Spinal cord (tissue), 10 donors: Measurements from ENCODE around the gene GNAZ. TPM values are rescaled to one million over a fixed set of nuclear protein-coding genes. Genes with fewer than 3 reads are reported as not detected.
A peak's percentile ranks its signal among the peaks of the same experiment; 100 is the strongest.
"Not testable (repeated sequence)": the region's sequence is repeated elsewhere in the genome, so short reads cannot be mapped to it uniquely, and the experiment has no call there.

Source experiments
- DNase-seq, 6 donors: peaks; one replicate each; pipeline versions ENCODE4 v3.0.0 to v3.0.0-alpha.2; 2013 to 2015; ENCODE audit warnings: low spot score in 6 of 6, low read depth in 4 of 6
- H3K27ac ChIP-seq: one replicate; pipeline ENCODE4 v1.5.1; 2013; ENCODE audit warnings: low read depth, low read length, control low read depth
- H3K27me3 ChIP-seq: one replicate; pipeline ENCODE4 v1.6.1; 2013; ENCODE audit warnings: low read length; ENCODE audit not compliant: control insufficient read depth, insufficient read depth
- H3K36me3 ChIP-seq: one replicate; pipeline ENCODE4 v1.6.1; 2013; ENCODE audit warnings: low read length; ENCODE audit not compliant: control insufficient read depth, insufficient read depth
- H3K4me1 ChIP-seq: one replicate; pipeline ENCODE4 v1.6.1; 2013; ENCODE audit warnings: low read length; ENCODE audit not compliant: control insufficient read depth, insufficient read depth
- H3K4me3 ChIP-seq: one replicate; pipeline ENCODE4 v1.5.1; 2013; ENCODE audit warnings: low read depth, low read length, control low read depth
- H3K9me3 ChIP-seq: one replicate; pipeline ENCODE4 v1.6.1; 2013; ENCODE audit warnings: low read length; ENCODE audit not compliant: control insufficient read depth, insufficient read depth
- WGBS: methylation state at CpG from one replicate; pipeline ENCODE4 v1.1.5; 2013; ENCODE audit warnings: missing lambda C conversion rate; ENCODE audit not compliant: insufficient coverage; 5-methylcytosine and 5-hydroxymethylcytosine counted together
- polyA plus RNA-seq, 2 donors: library from polyadenylated mRNA; unstranded; fragments of 120-200 nt; gene quantifications; one replicate each; pipeline ENCODE4 v1.2.1, GENCODE V29; 2013; ENCODE audit not compliant: insufficient read length in 2 of 2
- total RNA-seq, 2 donors: library from RNA; depleted of rRNA in 1 of 2; stranded (reverse); fragments of 120-200 nt in 1 of 2; fragments of >200 nt in 1 of 2; gene quantifications; one replicate each; pipeline versions ENCODE4 v1.2.3 to v1.2.4, GENCODE V29; 2013 to 2014
- donor health status: healthy.

GNAZ gene
- total and polyA plus RNA-seq, 4 donors, result 33.3 to 77.9 (median 59.0) TPM

GRCh38 chr22:23128269-23129108, 58.2 kb downstream of the GNAZ start:
- no peaks in the 10 kb centered on the region for H3K27me3 ChIP-seq
- H3K9me3 ChIP-seq, result no peaks in the 10 kb centered on the region
- WGBS, result 33% methylated on average over 13 of the region's 14 CpGs
- peak overlapping the region; percentile 18 for H3K27ac ChIP-seq
- peaks cover 24% of the 10 kb centered on the region for H3K4me1 ChIP-seq
- peaks cover 40% of the 10 kb centered on the region for H3K36me3 ChIP-seq
- peak in 5 of 6 donors; percentile 49 to 93 (median 64) for DNase-seq
- no peak overlapping the region for H3K4me3 ChIP-seq

GRCh38 chr22:23129149-23129548, 58.8 kb downstream of the GNAZ start:
- DNase-seq, result no peak
- H3K27ac ChIP-seq, result no peak overlapping the region

GRCh38 chr22:23130697-23131096, 60.4 kb downstream of the GNAZ start:
- no peak overlapping the region for H3K27ac ChIP-seq
- DNase-seq, result peak in 1 of 6 donors; percentile 37
- peaks cover 17% of the 10 kb centered on the region for H3K4me1 ChIP-seq
- no peaks in the 10 kb centered on the region for H3K9me3 ChIP-seq
- H3K36me3 ChIP-seq, result peaks cover 22% of the 10 kb centered on the region
- 71% methylated on average over 2 of the region's 3 CpGs for WGBS
- H3K4me3 ChIP-seq, result no peak overlapping the region
- H3K27me3 ChIP-seq, result no peaks in the 10 kb centered on the region

More at GRCh38 chr22:23129149-23129548, 58.8 kb downstream of the GNAZ start:
- H3K4me1 ChIP-seq, result peaks cover 24% of the 10 kb centered on the region
- H3K27me3 ChIP-seq, result no peaks in the 10 kb centered on the region
- H3K9me3 ChIP-seq, result no peaks in the 10 kb centered on the region
- 82% methylated on average over 7 of the region's 10 CpGs for WGBS
- no peak overlapping the region for H3K4me3 ChIP-seq
- H3K36me3 ChIP-seq, result peaks cover 36% of the 10 kb centered on the region

GRCh38 chr22:23131931-23132330, 61.6 kb downstream of the GNAZ start:
- no peak overlapping the region for H3K27ac ChIP-seq
- peaks cover 10% of the 10 kb centered on the region for H3K36me3 ChIP-seq
- no peaks in the 10 kb centered on the region for H3K27me3 ChIP-seq
- no peaks in the 10 kb centered on the region for H3K9me3 ChIP-seq
- H3K4me3 ChIP-seq, result no peak overlapping the region
- 88% methylated on average over 6 of the region's 6 CpGs for WGBS
- H3K4me1 ChIP-seq, result peaks cover 17% of the 10 kb centered on the region
- no peak for DNase-seq

GRCh38 chr22:23132376-23133091, 62.2 kb downstream of the GNAZ start:
- no peaks in the 10 kb centered on the region for H3K9me3 ChIP-seq
- H3K27ac ChIP-seq, result no peak overlapping the region
- peaks cover 17% of the 10 kb centered on the region for H3K4me1 ChIP-seq
- H3K4me3 ChIP-seq, result no peak overlapping the region
- DNase-seq, result no peak
- WGBS, result 100% methylated on average over 8 of the region's 10 CpGs
- no peaks in the 10 kb centered on the region for H3K27me3 ChIP-seq
- H3K36me3 ChIP-seq, result peaks cover 5% of the 10 kb centered on the region

- H3K27me3 ChIP-seq, result no peaks in the 10 kb centered on the region
- no peak overlapping the region for H3K27ac ChIP-seq
- DNase-seq, result no peak
- no peaks in the 10 kb centered on the region for H3K36me3 ChIP-seq
- no peak overlapping the region for H3K4me3 ChIP-seq
- no peaks in the 10 kb centered on the region for H3K9me3 ChIP-seq
- 94% methylated on average over 9 of the region's 10 CpGs for WGBS
- H3K4me1 ChIP-seq, result peaks cover 3% of the 10 kb centered on the region
These were observed 63.6 kb downstream of the GNAZ start for GRCh38 chr22:23133922-23134321.

- not testable (repeated sequence) for H3K27ac ChIP-seq, H3K4me3 ChIP-seq, H3K4me1 ChIP-seq, H3K27me3 ChIP-seq, H3K36me3 ChIP-seq, DNase-seq, H3K9me3 ChIP-seq
- 90% methylated on average over 2 of the region's 4 CpGs for WGBS
These were observed 66.7 kb downstream of the GNAZ start for GRCh38 chr22:23136991-23137390.

GRCh38 chr22:23137468-23137867, 67.1 kb downstream of the GNAZ start:
- H3K4me3 ChIP-seq, result no peak overlapping the region

GRCh38 chr22:23137905-23138561, 67.7 kb downstream of the GNAZ start:
- no peaks in the 10 kb centered on the region for H3K36me3 ChIP-seq
- peaks cover 18% of the 10 kb centered on the region for H3K4me1 ChIP-seq
- H3K4me3 ChIP-seq, result no peak overlapping the region
- H3K27ac ChIP-seq, result no peak overlapping the region
- 60% methylated on average over 4 of the region's 5 CpGs for WGBS
- no peak for DNase-seq
- no peaks in the 10 kb centered on the region for H3K9me3 ChIP-seq
- no peaks in the 10 kb centered on the region for H3K27me3 ChIP-seq

More at GRCh38 chr22:23137468-23137867, 67.1 kb downstream of the GNAZ start:
- no peaks in the 10 kb centered on the region for H3K36me3 ChIP-seq
- no CpG with 5 or more reads among the region's 3 CpGs for WGBS
- DNase-seq, result no peak
- H3K27ac ChIP-seq, result no peak overlapping the region
- H3K27me3 ChIP-seq, result no peaks in the 10 kb centered on the region
- peaks cover 14% of the 10 kb centered on the region for H3K4me1 ChIP-seq
- H3K9me3 ChIP-seq, result no peaks in the 10 kb centered on the region
